ELF-1 (cell line): ENCODE data around the gene DNAI2.

Source experiments
- DNase-seq: peaks from one replicate; pipeline ENCODE4 v3.0.0-alpha.2; 2016; ENCODE audit warnings: low read depth, low spot score

DNAI2 gene

GRCh38 chr17:74339537-74340195 is 65.6 kb downstream of the DNAI2 start:
- no peak for DNase-seq

- DNase-seq: peak; percentile 52
Measured at GRCh38 chr17:74340470-74341023, 66.5 kb downstream of the DNAI2 start.

GRCh38 chr17:74342224-74342623 is 68.2 kb downstream of the DNAI2 start:
- DNase-seq: no peak

GRCh38 chr17:74343121-74343520 is 69.1 kb downstream of the DNAI2 start:
- no peak for DNase-seq

- no peak for DNase-seq
Measured at GRCh38 chr17:74343526-74344284, 69.7 kb downstream of the DNAI2 start.

GRCh38 chr17:74344658-74345057 is 70.6 kb downstream of the DNAI2 start:
- DNase-seq: no peak

GRCh38 chr17:74345433-74346241 is 71.6 kb downstream of the DNAI2 start:
- DNase-seq: no peak

- no peak for DNase-seq
Measured at GRCh38 chr17:74347646-74348045, 73.6 kb downstream of the DNAI2 start.

- DNase-seq: no peak
Measured at GRCh38 chr17:74349120-74349519, 75.1 kb downstream of the DNAI2 start.

GRCh38 chr17:74350486-74350885 is 76.5 kb downstream of the DNAI2 start:
- no peak for DNase-seq

- peak; percentile 66 for DNase-seq
Measured at GRCh38 chr17:74351552-74352210, 77.6 kb downstream of the DNAI2 start.

GRCh38 chr17:74353446-74354060 is 79.5 kb downstream of the DNAI2 start:
- no peak for DNase-seq

- peak; percentile 86 for DNase-seq
Measured at GRCh38 chr17:74354123-74354522, 80.1 kb downstream of the DNAI2 start.

- DNase-seq: no peak
Measured at GRCh38 chr17:74354561-74354960, 80.5 kb downstream of the DNAI2 start.

- DNase-seq: no peak
Measured at GRCh38 chr17:74355065-74355464, 81.0 kb downstream of the DNAI2 start.

GRCh38 chr17:74356646-74357465 is 82.8 kb downstream of the DNAI2 start:
- peak; percentile 76 for DNase-seq

- no peak for DNase-seq
Measured at GRCh38 chr17:74357466-74357809, 83.4 kb downstream of the DNAI2 start.

GRCh38 chr17:74358697-74359096 is 84.7 kb downstream of the DNAI2 start:
- DNase-seq: no peak

GRCh38 chr17:74359916-74360315 is 85.9 kb downstream of the DNAI2 start:
- no peak for DNase-seq

- DNase-seq: no peak
Measured at GRCh38 chr17:74360899-74361229, 86.8 kb downstream of the DNAI2 start.
